ENCODE data around the gene ARHGAP10. TPM values are rescaled to one million over a fixed set of nuclear protein-coding genes. Genes with fewer than 3 reads are reported as not detected.

The ARHGAP10 gene
- total RNA-seq, 1 experiment from 2014 or later = 4.8 TPM

- Histone ChIP-seq H3K27me3 (replicated peaks; ENCODE audit: insufficient read depth, low read depth, low read length, poor library complexity) (no peaks in the 10 kb centered on the region), H3K4me3 (ENCODE audit: low read depth, low read length, poor library complexity, severe bottlenecking) (no peak overlapping the region), H3K36me3 (ENCODE audit: insufficient read depth, low read length, poor library complexity, severe bottlenecking) (no peaks in the 10 kb centered on the region), H3K4me1 (ENCODE audit: insufficient read depth, low read length, poor library complexity, severe bottlenecking) (peaks cover 14% of the 10 kb centered on the region), H3K9me3 (ENCODE audit: low read depth, low read length, poor library complexity, severe bottlenecking) (no peaks in the 10 kb centered on the region), H3K27ac (ENCODE audit: low read depth, low read length, poor library complexity, severe bottlenecking) (no peak overlapping the region)
- POLR2A ChIA-PET (ENCODE audit: low non-redundant PET) = no interaction called here
- CTCF ChIA-PET = no interaction called here
- intact Hi-C loops (cut with micrococcal nuclease; ENCODE audit: unreplicated experiment) = no loop called here
- no peak for TF ChIP-seq CTCF (conservative IDR thresholded peaks at IDR 0.05; ENCODE audit: low read depth, low read length)
- TF ChIP-seq EZH2 (IDR thresholded peaks at IDR 0.05; ENCODE audit: borderline replicate concordance, low read depth, low read length, poor library complexity, severe bottlenecking) = no peak
- no TSS peak for BruUV-seq (replicated peaks)
- no peak for DNase-seq (ENCODE audit: low spot score)
Observed at GRCh38 chr4:147968641-147969040, 236.8 kb downstream of the ARHGAP10 start.

- Histone ChIP-seq H3K27ac (ENCODE audit: low read depth, low read length, poor library complexity, severe bottlenecking) (no peak overlapping the region), H3K4me3 (ENCODE audit: low read depth, low read length, poor library complexity, severe bottlenecking) (no peak overlapping the region), H3K9me3 (ENCODE audit: low read depth, low read length, poor library complexity, severe bottlenecking) (no peaks in the 10 kb centered on the region), H3K36me3 (ENCODE audit: insufficient read depth, low read length, poor library complexity, severe bottlenecking) (no peaks in the 10 kb centered on the region), H3K27me3 (replicated peaks; ENCODE audit: insufficient read depth, low read depth, low read length, poor library complexity) (no peaks in the 10 kb centered on the region), H3K4me1 (ENCODE audit: insufficient read depth, low read length, poor library complexity, severe bottlenecking) (peaks cover 14% of the 10 kb centered on the region)
- intact Hi-C loops (cut with micrococcal nuclease; ENCODE audit: unreplicated experiment) = no loop called here
- ChIA-PET POLR2A (ENCODE audit: low non-redundant PET) (interaction anchor here (0.5 kb wide), 1 partner anchor 1785 kb away, joined by 3 read pairs; no protein-coding TSS in a partner anchor), CTCF (no interaction called here)
- no peak for TF ChIP-seq CTCF (conservative IDR thresholded peaks at IDR 0.05; ENCODE audit: low read depth, low read length)
- no TSS peak for BruUV-seq (replicated peaks)
- DNase-seq (ENCODE audit: low spot score) = no peak
Observed at GRCh38 chr4:147969573-147970385, 237.9 kb downstream of the ARHGAP10 start.

GRCh38 chr4:147971116-147971515, 239.2 kb downstream of the ARHGAP10 start:
- Histone ChIP-seq H3K4me3 (ENCODE audit: low read depth, low read length, poor library complexity, severe bottlenecking) (no peak overlapping the region), H3K27me3 (replicated peaks; ENCODE audit: insufficient read depth, low read depth, low read length, poor library complexity) (no peaks in the 10 kb centered on the region), H3K9me3 (ENCODE audit: low read depth, low read length, poor library complexity, severe bottlenecking) (no peaks in the 10 kb centered on the region), H3K36me3 (ENCODE audit: insufficient read depth, low read length, poor library complexity, severe bottlenecking) (no peaks in the 10 kb centered on the region), H3K27ac (ENCODE audit: low read depth, low read length, poor library complexity, severe bottlenecking) (no peak overlapping the region), H3K4me1 (ENCODE audit: insufficient read depth, low read length, poor library complexity, severe bottlenecking) (peaks cover 14% of the 10 kb centered on the region)
- TF ChIP-seq EZH2 (IDR thresholded peaks at IDR 0.05; ENCODE audit: borderline replicate concordance, low read depth, low read length, poor library complexity, severe bottlenecking) (no peak), CTCF (conservative IDR thresholded peaks at IDR 0.05; ENCODE audit: low read depth, low read length) (no peak)
- DNase-seq (ENCODE audit: low spot score) = no peak
- ChIA-PET POLR2A (ENCODE audit: low non-redundant PET) (no interaction called here), CTCF (no interaction called here)
- intact Hi-C loops (cut with micrococcal nuclease; ENCODE audit: unreplicated experiment) = no loop called here
- BruUV-seq (replicated peaks) = no TSS peak

Measured in A673 (cell line).